HG03469 (cell line): ENCODE measurements around the gene TMPRSS11D.
A peak's percentile ranks its signal among the peaks of the same experiment; 100 is the strongest.

Experiments
- ATAC-seq: cut with Tn5 transposase; IDR thresholded peaks from one replicate; pipeline ENCODE4 v1.9.1; 2021; ENCODE audit warnings: mild to moderate bottlenecking, moderate library complexity, moderate number of reproducible peaks; ENCODE audit not compliant: unreplicated experiment

TMPRSS11D gene

GRCh38 chr4:67891645-67892044 lies 7.8 kb upstream of the TMPRSS11D start:
- ATAC-seq = no peak

GRCh38 chr4:67886281-67886680 lies 2.5 kb upstream of the TMPRSS11D start:
- no peak for ATAC-seq

- no peak for ATAC-seq
These were observed 2.0 kb upstream of the TMPRSS11D start for GRCh38 chr4:67885762-67886161.

- ATAC-seq = no peak
These were observed 899 bp upstream of the TMPRSS11D start for GRCh38 chr4:67884701-67885100.

GRCh38 chr4:67883458-67883857 lies 344 bp downstream of the TMPRSS11D start:
- ATAC-seq = no peak

GRCh38 chr4:67880866-67881610 lies 2.8 kb downstream of the TMPRSS11D start:
- no peak for ATAC-seq

GRCh38 chr4:67879486-67879885 lies 4.3 kb downstream of the TMPRSS11D start:
- no peak for ATAC-seq

- no peak for ATAC-seq
These were observed 6.7 kb downstream of the TMPRSS11D start for GRCh38 chr4:67877086-67877485.

GRCh38 chr4:67874986-67875385 lies 8.8 kb downstream of the TMPRSS11D start:
- no peak for ATAC-seq

GRCh38 chr4:67873116-67873515 lies 10.7 kb downstream of the TMPRSS11D start:
- no peak for ATAC-seq

GRCh38 chr4:67871867-67872266 lies 11.9 kb downstream of the TMPRSS11D start:
- peak; percentile 92 for ATAC-seq

GRCh38 chr4:67869580-67870190 lies 14.1 kb downstream of the TMPRSS11D start:
- ATAC-seq = no peak

- no peak for ATAC-seq
These were observed 22.3 kb downstream of the TMPRSS11D start for GRCh38 chr4:67861513-67861912.

- no peak for ATAC-seq
These were observed 30.5 kb downstream of the TMPRSS11D start for GRCh38 chr4:67853336-67853735.

GRCh38 chr4:67820903-67821302 lies 62.9 kb downstream of the TMPRSS11D start:
- no peak for ATAC-seq

GRCh38 chr4:67810011-67810410 lies 73.8 kb downstream of the TMPRSS11D start:
- ATAC-seq = no peak

GRCh38 chr4:67809502-67809901 lies 74.3 kb downstream of the TMPRSS11D start:
- no peak for ATAC-seq

- ATAC-seq = no peak
These were observed 87.0 kb downstream of the TMPRSS11D start for GRCh38 chr4:67796810-67797209.

- ATAC-seq = no peak
These were observed 93.1 kb downstream of the TMPRSS11D start for GRCh38 chr4:67790721-67791120.

GRCh38 chr4:67787311-67787710 lies 96.5 kb downstream of the TMPRSS11D start:
- ATAC-seq = no peak

- ATAC-seq = no peak
These were observed 98.3 kb downstream of the TMPRSS11D start for GRCh38 chr4:67785528-67785927.

GRCh38 chr4:67779631-67780030 lies 104.2 kb downstream of the TMPRSS11D start:
- no peak for ATAC-seq

GRCh38 chr4:67776746-67777145 lies 107.1 kb downstream of the TMPRSS11D start:
- ATAC-seq = no peak
